Endothelial cell of umbilical vein (primary cell): ENCODE results near the gene ATG12.

Experiments
- EZH2 ChIP-seq: IDR thresholded peaks from 2 replicates; pipeline ENCODE4 v1.6.1; 2012; ENCODE audit warnings: borderline replicate concordance, low read depth, mild to moderate bottlenecking, moderate library complexity, low read length, inconsistent platforms; ENCODE audit not compliant: severe bottlenecking
- POLR2A ChIP-seq: IDR thresholded peaks from 2 replicates; pipeline ENCODE4 v1.6.1; 2012; ENCODE audit warnings: low read depth, mild to moderate bottlenecking, control low read depth, low read length
- TF ChIP-seq, protein P1 (sequence below), 2 donors: IDR thresholded peaks; 1 replicate in 1 of 2; 2 replicates in 1 of 2; pipeline ENCODE4 v1.5.1; 2011; ENCODE audit warnings: low read length in 2 of 2, mild to moderate bottlenecking in 2 of 2, moderate library complexity in 2 of 2, control low read depth in 1 of 2, inconsistent platforms in 1 of 2, low read depth in 1 of 2; ENCODE audit not compliant: insufficient read depth in 1 of 2; ENCODE audit errors: extremely low read depth in 1 of 2
- TF ChIP-seq, protein P2 (sequence below): IDR thresholded peaks from 2 replicates; pipeline ENCODE4 v1.6.1; 2011; ENCODE audit not compliant: insufficient read depth, insufficient read length

DNA sequence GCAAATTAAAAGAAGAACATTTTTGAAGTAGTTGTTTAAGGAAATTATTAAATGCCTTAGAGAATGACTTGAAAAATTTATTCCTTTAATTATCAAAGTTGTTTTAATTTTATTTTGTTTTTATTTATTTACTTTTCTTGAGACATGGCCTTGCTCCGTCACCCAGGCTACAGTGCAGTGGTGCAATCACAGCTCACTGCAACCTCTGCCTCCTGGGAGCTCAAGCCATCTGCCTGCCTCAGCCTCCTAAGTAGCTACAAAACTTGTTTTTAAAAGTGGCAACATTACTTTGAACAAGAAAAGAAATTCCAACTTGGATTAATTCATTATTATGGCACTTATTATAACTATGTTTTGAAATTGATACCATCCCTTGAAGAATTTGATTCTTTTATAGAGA lies 53.9 kb downstream of the ATG12 start:
- TF ChIP-seq, protein P1, sequence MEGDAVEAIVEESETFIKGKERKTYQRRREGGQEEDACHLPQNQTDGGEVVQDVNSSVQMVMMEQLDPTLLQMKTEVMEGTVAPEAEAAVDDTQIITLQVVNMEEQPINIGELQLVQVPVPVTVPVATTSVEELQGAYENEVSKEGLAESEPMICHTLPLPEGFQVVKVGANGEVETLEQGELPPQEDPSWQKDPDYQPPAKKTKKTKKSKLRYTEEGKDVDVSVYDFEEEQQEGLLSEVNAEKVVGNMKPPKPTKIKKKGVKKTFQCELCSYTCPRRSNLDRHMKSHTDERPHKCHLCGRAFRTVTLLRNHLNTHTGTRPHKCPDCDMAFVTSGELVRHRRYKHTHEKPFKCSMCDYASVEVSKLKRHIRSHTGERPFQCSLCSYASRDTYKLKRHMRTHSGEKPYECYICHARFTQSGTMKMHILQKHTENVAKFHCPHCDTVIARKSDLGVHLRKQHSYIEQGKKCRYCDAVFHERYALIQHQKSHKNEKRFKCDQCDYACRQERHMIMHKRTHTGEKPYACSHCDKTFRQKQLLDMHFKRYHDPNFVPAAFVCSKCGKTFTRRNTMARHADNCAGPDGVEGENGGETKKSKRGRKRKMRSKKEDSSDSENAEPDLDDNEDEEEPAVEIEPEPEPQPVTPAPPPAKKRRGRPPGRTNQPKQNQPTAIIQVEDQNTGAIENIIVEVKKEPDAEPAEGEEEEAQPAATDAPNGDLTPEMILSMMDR (IDR thresholded peaks at IDR 0.05; ENCODE audit: extremely low read depth in 1 of 2, insufficient read depth in 1 of 2, low read depth in 1 of 2, low read length in 2 of 2), result no peak
- TF ChIP-seq, protein P2, sequence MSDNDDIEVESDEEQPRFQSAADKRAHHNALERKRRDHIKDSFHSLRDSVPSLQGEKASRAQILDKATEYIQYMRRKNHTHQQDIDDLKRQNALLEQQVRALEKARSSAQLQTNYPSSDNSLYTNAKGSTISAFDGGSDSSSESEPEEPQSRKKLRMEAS, result no peak
- TF ChIP-seq POLR2A (no peak), EZH2 (no peak)
